ENCODE measurements around the gene BHLHE40.

DNA sequence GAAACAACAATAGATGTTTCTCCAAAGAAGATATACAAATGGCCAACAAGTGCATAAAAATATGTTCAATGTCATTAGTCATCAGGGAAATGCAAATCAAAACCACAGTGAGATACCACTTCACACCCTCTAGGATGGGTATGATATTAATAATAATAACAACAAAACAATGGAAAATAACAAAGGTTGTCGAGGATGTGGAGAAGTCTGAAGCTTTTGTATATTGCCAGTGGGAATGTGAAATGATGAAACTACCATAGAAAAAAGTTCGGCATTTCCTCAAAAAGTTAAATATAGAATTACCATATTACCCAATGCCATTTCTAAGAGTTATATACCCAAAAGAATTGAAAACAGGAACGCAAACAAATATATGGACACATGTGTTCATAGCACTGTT, 10.8 kb downstream of the BHLHE40 start:
- TF ChIP-seq, protein P1, sequence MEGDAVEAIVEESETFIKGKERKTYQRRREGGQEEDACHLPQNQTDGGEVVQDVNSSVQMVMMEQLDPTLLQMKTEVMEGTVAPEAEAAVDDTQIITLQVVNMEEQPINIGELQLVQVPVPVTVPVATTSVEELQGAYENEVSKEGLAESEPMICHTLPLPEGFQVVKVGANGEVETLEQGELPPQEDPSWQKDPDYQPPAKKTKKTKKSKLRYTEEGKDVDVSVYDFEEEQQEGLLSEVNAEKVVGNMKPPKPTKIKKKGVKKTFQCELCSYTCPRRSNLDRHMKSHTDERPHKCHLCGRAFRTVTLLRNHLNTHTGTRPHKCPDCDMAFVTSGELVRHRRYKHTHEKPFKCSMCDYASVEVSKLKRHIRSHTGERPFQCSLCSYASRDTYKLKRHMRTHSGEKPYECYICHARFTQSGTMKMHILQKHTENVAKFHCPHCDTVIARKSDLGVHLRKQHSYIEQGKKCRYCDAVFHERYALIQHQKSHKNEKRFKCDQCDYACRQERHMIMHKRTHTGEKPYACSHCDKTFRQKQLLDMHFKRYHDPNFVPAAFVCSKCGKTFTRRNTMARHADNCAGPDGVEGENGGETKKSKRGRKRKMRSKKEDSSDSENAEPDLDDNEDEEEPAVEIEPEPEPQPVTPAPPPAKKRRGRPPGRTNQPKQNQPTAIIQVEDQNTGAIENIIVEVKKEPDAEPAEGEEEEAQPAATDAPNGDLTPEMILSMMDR (IDR thresholded peaks at IDR 0.05), result no peak
- no peak for TF ChIP-seq POLR2A (IDR thresholded peaks at IDR 0.05)
